Fibroblast of pulmonary artery (primary cell): ENCODE data around the gene NFATC1.

Experiments used
- DNase-seq: peaks from one replicate; pipeline ENCODE4 v3.0.0-alpha.2; 2010; ENCODE audit warnings: low read depth
- H3K4me3 ChIP-seq: replicated peaks from 2 replicates; pipeline ENCODE4 v1.5.1; 2011; ENCODE audit warnings: low read depth, mild to moderate bottlenecking, control low read depth, low read length, moderate library complexity
- TF ChIP-seq, protein P1 (sequence below): IDR thresholded peaks from 2 replicates; pipeline ENCODE4 v1.5.1; 2011; ENCODE audit warnings: mild to moderate bottlenecking, control low read depth, low read length, inconsistent platforms; ENCODE audit errors: missing control alignments

The NFATC1 gene

GRCh38 chr18:79567481-79568147 lies 171.9 kb downstream of the NFATC1 start:
- peak; percentile 93 for DNase-seq
- TF ChIP-seq, protein P1, sequence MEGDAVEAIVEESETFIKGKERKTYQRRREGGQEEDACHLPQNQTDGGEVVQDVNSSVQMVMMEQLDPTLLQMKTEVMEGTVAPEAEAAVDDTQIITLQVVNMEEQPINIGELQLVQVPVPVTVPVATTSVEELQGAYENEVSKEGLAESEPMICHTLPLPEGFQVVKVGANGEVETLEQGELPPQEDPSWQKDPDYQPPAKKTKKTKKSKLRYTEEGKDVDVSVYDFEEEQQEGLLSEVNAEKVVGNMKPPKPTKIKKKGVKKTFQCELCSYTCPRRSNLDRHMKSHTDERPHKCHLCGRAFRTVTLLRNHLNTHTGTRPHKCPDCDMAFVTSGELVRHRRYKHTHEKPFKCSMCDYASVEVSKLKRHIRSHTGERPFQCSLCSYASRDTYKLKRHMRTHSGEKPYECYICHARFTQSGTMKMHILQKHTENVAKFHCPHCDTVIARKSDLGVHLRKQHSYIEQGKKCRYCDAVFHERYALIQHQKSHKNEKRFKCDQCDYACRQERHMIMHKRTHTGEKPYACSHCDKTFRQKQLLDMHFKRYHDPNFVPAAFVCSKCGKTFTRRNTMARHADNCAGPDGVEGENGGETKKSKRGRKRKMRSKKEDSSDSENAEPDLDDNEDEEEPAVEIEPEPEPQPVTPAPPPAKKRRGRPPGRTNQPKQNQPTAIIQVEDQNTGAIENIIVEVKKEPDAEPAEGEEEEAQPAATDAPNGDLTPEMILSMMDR: no peak
- H3K4me3 ChIP-seq: no peak overlapping the region

DNA sequence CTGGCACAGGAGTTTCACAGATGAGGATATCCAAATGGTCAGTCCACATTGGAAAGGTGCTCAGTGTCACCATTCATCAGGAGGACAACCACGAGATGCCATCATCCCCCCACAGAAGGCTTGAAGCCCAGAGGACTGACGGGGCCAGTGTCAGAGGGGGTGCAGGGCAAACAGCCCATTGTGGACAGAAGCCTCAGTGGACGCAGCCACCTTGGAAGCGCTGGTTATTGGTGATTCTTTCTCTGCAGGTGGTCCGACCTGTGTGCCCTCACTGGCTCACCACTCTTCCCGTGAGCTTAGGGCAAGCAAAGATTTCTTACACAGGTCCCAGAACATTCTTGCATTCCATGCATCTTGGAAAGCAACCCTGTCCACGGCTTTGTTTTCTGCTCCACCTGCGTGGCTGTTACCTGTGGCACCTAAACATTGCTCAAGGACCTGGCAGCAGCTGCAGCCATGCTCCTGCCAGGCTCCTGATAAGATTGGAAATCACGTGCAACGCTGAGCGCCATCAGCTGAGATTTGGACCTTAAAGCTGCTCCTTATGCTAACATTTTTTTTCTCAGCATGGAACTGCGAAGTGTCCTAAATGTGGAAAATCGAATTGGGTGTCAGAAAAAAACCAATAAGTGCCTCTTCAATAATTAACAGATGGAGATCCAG lies 172.9 kb downstream of the NFATC1 start:
- DNase-seq: no peak
- no peak overlapping the region for H3K4me3 ChIP-seq
- TF ChIP-seq, protein P1: no peak

- TF ChIP-seq, protein P1: no peak
- no peak overlapping the region for H3K4me3 ChIP-seq
- no peak for DNase-seq
Observed at GRCh38 chr18:79569720-79570119, 174.0 kb downstream of the NFATC1 start.

- H3K4me3 ChIP-seq: no peak overlapping the region
- TF ChIP-seq, protein P1: no peak
Observed at GRCh38 chr18:79570266-79571201, 174.8 kb downstream of the NFATC1 start.

GRCh38 chr18:79571211-79572092 lies 175.7 kb downstream of the NFATC1 start:
- no peak for DNase-seq
- no peak overlapping the region for H3K4me3 ChIP-seq
- TF ChIP-seq, protein P1: no peak

More at GRCh38 chr18:79570266-79571201, 174.8 kb downstream of the NFATC1 start:
- DNase-seq: peak; percentile 32

DNA sequence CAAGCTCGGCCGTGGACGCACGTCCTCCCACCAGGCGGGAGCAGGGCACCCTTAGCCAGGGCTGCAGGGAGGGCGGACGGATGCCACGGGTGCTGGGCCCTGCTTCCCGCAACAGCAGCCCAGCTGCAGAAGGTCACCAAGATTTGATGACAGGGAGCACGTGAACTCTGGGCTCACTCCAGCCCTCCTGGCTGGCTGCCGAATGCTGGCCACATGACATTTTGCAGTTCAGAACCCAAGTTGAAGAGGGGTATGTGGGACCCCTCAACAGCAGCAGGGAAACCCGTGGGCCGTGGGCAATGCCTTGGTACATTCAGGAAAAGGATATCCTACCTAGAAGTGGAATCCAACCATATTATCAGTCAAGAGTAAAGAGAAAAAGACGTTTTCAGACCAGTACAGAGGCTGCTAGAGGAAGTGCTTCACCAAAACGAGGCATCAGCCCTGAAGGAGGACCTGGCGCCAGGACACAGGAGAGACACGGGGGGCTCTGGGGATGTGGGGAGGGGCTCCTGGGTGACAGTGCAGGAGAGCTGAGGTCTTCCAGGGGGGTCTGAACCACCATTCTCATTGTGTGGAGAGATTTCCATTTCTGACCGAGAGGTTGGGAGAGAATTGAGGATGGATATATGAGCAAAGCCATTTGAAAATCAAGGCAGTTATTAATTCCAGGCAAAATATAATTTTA lies 176.5 kb downstream of the NFATC1 start:
- TF ChIP-seq, protein P1: no peak
- no peak for DNase-seq
- no peak overlapping the region for H3K4me3 ChIP-seq
